K562 (cell line): ENCODE data around the gene HOXB8. TPM values are rescaled to one million over a fixed set of nuclear protein-coding genes. Genes with fewer than 3 reads are reported as not detected.

Experiments
- CAMTA2 ChIP-seq: fragments of 250-450 bp; sonication (Bioruptor Pico); conservative IDR thresholded peaks from 2 replicates; pipeline ENCODE4 v1.5.1; 2022
- CTBP1 ChIP-seq: fragments of 450-650 bp; IDR thresholded peaks from 2 replicates; pipeline ENCODE4 v1.6.1; 2016; ENCODE audit warnings: borderline replicate concordance
- HIVEP1 ChIP-seq: fragments of 250-450 bp; sonication (Bioruptor Pico); IDR thresholded peaks from 2 replicates; pipeline ENCODE4 v1.4.0; 2020; ENCODE audit warnings: mild to moderate bottlenecking
- HNRNPUL1 ChIP-seq: fragments of 200-400 bp; formaldehyde crosslinking; IDR thresholded peaks from 2 replicates; pipeline ENCODE4 v1.6.1; 2017; ENCODE audit warnings: low read length
- MCM3 ChIP-seq: fragments of 450-650 bp; IDR thresholded peaks from 2 replicates; pipeline ENCODE4 v1.6.1; 2016
- MEF2A ChIP-seq: IDR thresholded peaks from 2 replicates; pipeline ENCODE4 v1.6.1; 2011; ENCODE audit warnings: low read depth, mild to moderate bottlenecking, low read length, moderate library complexity; ENCODE audit not compliant: control insufficient read depth
- NELFE ChIP-seq: IDR thresholded peaks from 2 replicates; pipeline ENCODE4 v1.6.1; 2011; ENCODE audit warnings: mild to moderate bottlenecking; ENCODE audit not compliant: insufficient read depth, insufficient read length
- RBBP5 ChIP-seq: fragments of 200-600 bp; sonication (generic); IDR thresholded peaks from 2 replicates; pipeline ENCODE4 v1.6.1; 2012; ENCODE audit warnings: borderline replicate concordance, mild to moderate bottlenecking, low read length, control low read depth, inconsistent platforms; ENCODE audit not compliant: insufficient read depth, poor library complexity, severe bottlenecking
- SIN3B ChIP-seq: fragments of 450-650 bp; IDR thresholded peaks from 2 replicates; pipeline ENCODE4 v1.6.1; 2017; ENCODE audit warnings: low read depth, mild to moderate bottlenecking, moderate library complexity
- SRSF3 ChIP-seq: fragments of 200-400 bp; formaldehyde crosslinking; IDR thresholded peaks from 2 replicates; pipeline ENCODE4 v1.6.1; 2016; ENCODE audit warnings: mild to moderate bottlenecking, low read length, moderate library complexity; ENCODE audit not compliant: insufficient read depth
- SUPT5H ChIP-seq: fragments of 450-650 bp; IDR thresholded peaks from 2 replicates; pipeline ENCODE4 v1.6.1; 2016
- TAF7 ChIP-seq: fragments of 450-650 bp; IDR thresholded peaks from 2 replicates; pipeline ENCODE4 v1.6.1; 2016; ENCODE audit warnings: missing genetic modification characterization, missing compliant biosample characterization
- THRAP3 ChIP-seq: fragments of 450-650 bp; IDR thresholded peaks from 2 replicates; pipeline ENCODE4 v1.6.1; 2016; ENCODE audit warnings: mild to moderate bottlenecking, inconsistent platforms, borderline replicate concordance
- ZBTB8A ChIP-seq: fragments of 450-650 bp; IDR thresholded peaks from 2 replicates; pipeline ENCODE4 v1.6.1; 2018; ENCODE audit warnings: mild to moderate bottlenecking, moderate library complexity; ENCODE audit not compliant: partially characterized antibody
- ZC3H11A ChIP-seq: IDR thresholded peaks from 2 replicates; pipeline ENCODE4 v1.6.1; 2012; ENCODE audit warnings: low read depth, low read length, improper control_type of control experiment
- ZNF239 ChIP-seq: fragments of 250-450 bp; sonication (Bioruptor Pico); IDR thresholded peaks from 2 replicates; pipeline ENCODE4 v1.4.0; 2020; ENCODE audit warnings: mild to moderate bottlenecking
- ZNF717 ChIP-seq: fragments of 250-450 bp; sonication (Bioruptor Pico); IDR thresholded peaks from 2 replicates; pipeline ENCODE4 v1.5.0; 2021
- ZSCAN29 ChIP-seq: fragments of 450-650 bp; IDR thresholded peaks from 2 replicates; pipeline ENCODE4 v1.6.1; 2017
- polyA plus RNA-seq, 8 experiments: library from polyadenylated mRNA; depleted of rRNA in 4 of 8; stranded (reverse) in 5 of 8; unstranded in 3 of 8; fragments of >200 nt; fragmentation: Nextera tagmentation in 2 of 8; fragmentation: Illumina TruSeq in 1 of 8; extraction: Ambion mirVana in 2 of 8; extraction: Trizol in 1 of 8; gene quantifications; 2 replicates each; pipeline versions ENCODE4 v1.2.1 to v1.2.3, GENCODE V29; 2011 to 2014; ENCODE audit warnings: inconsistent platforms in 1 of 8, missing spikeins in 1 of 8
- total RNA-seq, 7 experiments: library from RNA; depleted of rRNA in 6 of 7; stranded (reverse); fragments of >200 nt in 6 of 7; fragmentation: Illumina TruSeq in 2 of 7; extraction: Trizol in 2 of 7; gene quantifications; 2 replicates each; pipeline versions ENCODE4 v1.2.1 to v1.2.3, GENCODE V29; 2011 to 2021; ENCODE audit warnings: low replicate concordance in 1 of 7
- TF ChIP-seq, protein P1 (sequence below), 2 experiments: fragments of 450-650 bp; IDR thresholded peaks; 2 replicates each; pipeline ENCODE4 v1.6.1; 2018; ENCODE audit warnings: mild to moderate bottlenecking in 2 of 2, low read depth in 1 of 2; ENCODE audit not compliant: partially characterized antibody in 2 of 2
- TF ChIP-seq, protein P2 (sequence below): fragments of 450-650 bp; IDR thresholded peaks from 2 replicates; pipeline ENCODE4 v1.6.1; 2018; ENCODE audit warnings: mild to moderate bottlenecking, low read depth; ENCODE audit not compliant: partially characterized antibody
- TF ChIP-seq, protein P3 (sequence below): fragments of 250-450 bp; sonication (Bioruptor Pico); IDR thresholded peaks from 2 replicates; pipeline ENCODE4 v1.5.0; 2022; ENCODE audit warnings: mild to moderate bottlenecking

Gene HOXB8
- total and polyA plus RNA-seq, 9 of the 15 experiments (the other 6 are each of a cell fraction or from before 2014, with no cell fraction given): 0.52 to 23.8 (median 3.6) TPM

- TF ChIP-seq, protein P1, sequence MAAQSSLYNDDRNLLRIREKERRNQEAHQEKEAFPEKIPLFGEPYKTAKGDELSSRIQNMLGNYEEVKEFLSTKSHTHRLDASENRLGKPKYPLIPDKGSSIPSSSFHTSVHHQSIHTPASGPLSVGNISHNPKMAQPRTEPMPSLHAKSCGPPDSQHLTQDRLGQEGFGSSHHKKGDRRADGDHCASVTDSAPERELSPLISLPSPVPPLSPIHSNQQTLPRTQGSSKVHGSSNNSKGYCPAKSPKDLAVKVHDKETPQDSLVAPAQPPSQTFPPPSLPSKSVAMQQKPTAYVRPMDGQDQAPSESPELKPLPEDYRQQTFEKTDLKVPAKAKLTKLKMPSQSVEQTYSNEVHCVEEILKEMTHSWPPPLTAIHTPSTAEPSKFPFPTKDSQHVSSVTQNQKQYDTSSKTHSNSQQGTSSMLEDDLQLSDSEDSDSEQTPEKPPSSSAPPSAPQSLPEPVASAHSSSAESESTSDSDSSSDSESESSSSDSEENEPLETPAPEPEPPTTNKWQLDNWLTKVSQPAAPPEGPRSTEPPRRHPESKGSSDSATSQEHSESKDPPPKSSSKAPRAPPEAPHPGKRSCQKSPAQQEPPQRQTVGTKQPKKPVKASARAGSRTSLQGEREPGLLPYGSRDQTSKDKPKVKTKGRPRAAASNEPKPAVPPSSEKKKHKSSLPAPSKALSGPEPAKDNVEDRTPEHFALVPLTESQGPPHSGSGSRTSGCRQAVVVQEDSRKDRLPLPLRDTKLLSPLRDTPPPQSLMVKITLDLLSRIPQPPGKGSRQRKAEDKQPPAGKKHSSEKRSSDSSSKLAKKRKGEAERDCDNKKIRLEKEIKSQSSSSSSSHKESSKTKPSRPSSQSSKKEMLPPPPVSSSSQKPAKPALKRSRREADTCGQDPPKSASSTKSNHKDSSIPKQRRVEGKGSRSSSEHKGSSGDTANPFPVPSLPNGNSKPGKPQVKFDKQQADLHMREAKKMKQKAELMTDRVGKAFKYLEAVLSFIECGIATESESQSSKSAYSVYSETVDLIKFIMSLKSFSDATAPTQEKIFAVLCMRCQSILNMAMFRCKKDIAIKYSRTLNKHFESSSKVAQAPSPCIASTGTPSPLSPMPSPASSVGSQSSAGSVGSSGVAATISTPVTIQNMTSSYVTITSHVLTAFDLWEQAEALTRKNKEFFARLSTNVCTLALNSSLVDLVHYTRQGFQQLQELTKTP (IDR thresholded peaks at IDR 0.05; ENCODE audit: low read depth in 1 of 2, partially characterized antibody in 2 of 2): peak in 1 of 2 experiments; percentile 20
- TF ChIP-seq, protein P2, sequence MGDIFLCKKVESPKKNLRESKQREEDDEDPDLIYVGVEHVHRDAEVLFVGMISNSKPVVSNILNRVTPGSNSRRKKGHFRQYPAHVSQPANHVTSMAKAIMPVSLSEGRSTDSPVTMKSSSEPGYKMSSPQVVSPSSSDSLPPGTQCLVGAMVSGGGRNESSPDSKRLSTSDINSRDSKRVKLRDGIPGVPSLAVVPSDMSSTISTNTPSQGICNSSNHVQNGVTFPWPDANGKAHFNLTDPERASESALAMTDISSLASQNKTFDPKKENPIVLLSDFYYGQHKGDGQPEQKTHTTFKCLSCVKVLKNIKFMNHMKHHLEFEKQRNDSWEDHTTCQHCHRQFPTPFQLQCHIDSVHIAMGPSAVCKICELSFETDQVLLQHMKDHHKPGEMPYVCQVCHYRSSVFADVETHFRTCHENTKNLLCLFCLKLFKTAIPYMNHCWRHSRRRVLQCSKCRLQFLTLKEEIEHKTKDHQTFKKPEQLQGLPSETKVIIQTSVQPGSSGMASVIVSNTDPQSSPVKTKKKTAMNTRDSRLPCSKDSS: no peak
- TF ChIP-seq ZBTB8A (no peak), SIN3B (no peak), MCM3 (no peak), ZC3H11A (no peak), SRSF3 (0 out of 2 replicates have a peak, but pooled peaks have one; percentile 53), HNRNPUL1 (no peak), ZNF717 (CRISPR knock-in tag) (no peak), THRAP3 (no peak), ZNF239 (CRISPR knock-in tag) (no peak), CAMTA2 (CRISPR knock-in tag) (no peak), MEF2A (peak; percentile 65; the same call in 1 of the 2 replicates), CTBP1 (no peak; the same call in 1 of the 2 replicates), TAF7 (tag) (peak; percentile 16; the same call in 1 of the 2 replicates), ZSCAN29 (no peak), RBBP5 (peak; percentile 2), HIVEP1 (0 out of 2 replicates have a peak, but pooled peaks have one; percentile 16), SUPT5H (peak; percentile 33; the same call in 1 of the 2 replicates), NELFE (no peak)
- TF ChIP-seq, protein P3, sequence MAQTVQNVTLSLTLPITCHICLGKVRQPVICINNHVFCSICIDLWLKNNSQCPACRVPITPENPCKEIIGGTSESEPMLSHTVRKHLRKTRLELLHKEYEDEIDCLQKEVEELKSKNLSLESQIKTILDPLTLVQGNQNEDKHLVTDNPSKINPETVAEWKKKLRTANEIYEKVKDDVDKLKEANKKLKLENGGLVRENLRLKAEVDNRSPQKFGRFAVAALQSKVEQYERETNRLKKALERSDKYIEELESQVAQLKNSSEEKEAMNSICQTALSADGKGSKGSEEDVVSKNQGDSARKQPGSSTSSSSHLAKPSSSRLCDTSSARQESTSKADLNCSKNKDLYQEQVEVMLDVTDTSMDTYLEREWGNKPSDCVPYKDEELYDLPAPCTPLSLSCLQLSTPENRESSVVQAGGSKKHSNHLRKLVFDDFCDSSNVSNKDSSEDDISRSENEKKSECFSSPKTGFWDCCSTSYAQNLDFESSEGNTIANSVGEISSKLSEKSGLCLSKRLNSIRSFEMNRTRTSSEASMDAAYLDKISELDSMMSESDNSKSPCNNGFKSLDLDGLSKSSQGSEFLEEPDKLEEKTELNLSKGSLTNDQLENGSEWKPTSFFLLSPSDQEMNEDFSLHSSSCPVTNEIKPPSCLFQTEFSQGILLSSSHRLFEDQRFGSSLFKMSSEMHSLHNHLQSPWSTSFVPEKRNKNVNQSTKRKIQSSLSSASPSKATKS (CRISPR knock-in tag): no peak
- TF ChIP-seq, all 486 proteins: peak for 50
These were observed 38.4 kb downstream of the HOXB8 start (continued) for GRCh38 chr17:48576479-48577309.
